Fibroblast of pulmonary artery (primary cell): ENCODE results near the gene DTX2.
"Not testable (repeated sequence)": the region's sequence is repeated elsewhere in the genome, so short reads cannot be mapped to it uniquely, and the experiment has no call there.

Experiments
- DNase-seq: peaks from one replicate; pipeline ENCODE4 v3.0.0-alpha.2; 2010; ENCODE audit warnings: low read depth
- H3K4me3 ChIP-seq: replicated peaks from 2 replicates; pipeline ENCODE4 v1.5.1; 2011; ENCODE audit warnings: low read depth, mild to moderate bottlenecking, control low read depth, low read length, moderate library complexity
- CTCF ChIP-seq: IDR thresholded peaks from 2 replicates; pipeline ENCODE4 v1.5.1; 2011; ENCODE audit warnings: mild to moderate bottlenecking, control low read depth, low read length, inconsistent platforms; ENCODE audit errors: missing control alignments

DTX2 gene

GRCh38 chr7:76505168-76506080 lies 43.9 kb downstream of the DTX2 start:
- no peak overlapping the region for H3K4me3 ChIP-seq
- no peak for TF ChIP-seq CTCF
- no peak for DNase-seq

GRCh38 chr7:76506081-76506440 lies 44.6 kb downstream of the DTX2 start:
- H3K4me3 ChIP-seq = no peak overlapping the region
- no peak for TF ChIP-seq CTCF
- no peak for DNase-seq

GRCh38 chr7:76506643-76507042 lies 45.1 kb downstream of the DTX2 start:
- not testable (repeated sequence) for H3K4me3 ChIP-seq, DNase-seq

GRCh38 chr7:76507723-76508406 lies 46.4 kb downstream of the DTX2 start:
- TF ChIP-seq CTCF = no peak
- H3K4me3 ChIP-seq = no peak overlapping the region
- peak; percentile 24 for DNase-seq

GRCh38 chr7:76509931-76510877 lies 48.7 kb downstream of the DTX2 start, which contains the start of gene UPK3B:
Gene UPK3B, plus strand, starts transcription at chr7:76510552. Its CDS starts 101 bp downstream, at chr7:76510653.
- no peak within 1 kb of the TSS for H3K4me3 ChIP-seq
- DNase-seq = no peak
- TF ChIP-seq CTCF = no peak

- not testable (repeated sequence) for DNase-seq, H3K4me3 ChIP-seq
Measured at GRCh38 chr7:76511200-76511910, 49.8 kb downstream of the DTX2 start.

- not testable (repeated sequence) for DNase-seq, H3K4me3 ChIP-seq
Measured at GRCh38 chr7:76511911-76512885, 50.7 kb downstream of the DTX2 start.
